SU-DHL-6 (cell line): ENCODE results near the gene CYB561.

Experiments
- H2AFZ ChIP-seq: fragments of 200-600 bp; sonication (generic); 2 replicates; pipeline ENCODE4 v1.6.1; 2014; ENCODE audit warnings: low read depth, mild to moderate bottlenecking, moderate library complexity, mixed read lengths, antibody characterized with exemption, low read length; ENCODE audit not compliant: severe bottlenecking
- H3F3A ChIP-seq: fragments of 200-600 bp; shearing (Covaris generic); 2 replicates; pipeline ENCODE4 v1.6.0; 2016; ENCODE audit warnings: antibody characterized with exemption, mild to moderate bottlenecking; ENCODE audit not compliant: insufficient read depth
- H3K27ac ChIP-seq: fragments of 200-600 bp; sonication (generic); 2 replicates; pipeline ENCODE4 v1.5.1; 2016; ENCODE audit warnings: low read depth, mild to moderate bottlenecking, low read length, moderate library complexity, mixed read lengths
- H3K27me3 ChIP-seq: fragments of 200-600 bp; sonication (generic), shearing (Covaris generic); 2 replicates; pipeline ENCODE4 v1.6.0; 2014; ENCODE audit warnings: mild to moderate bottlenecking, low read length
- H3K36me3 ChIP-seq: fragments of 200-600 bp; sonication (generic); 2 replicates; pipeline ENCODE4 v1.6.1; 2014; ENCODE audit warnings: mild to moderate bottlenecking, low read length, mixed read lengths
- H3K4me2 ChIP-seq: fragments of 300-600, 200-600 bp; shearing (Covaris generic), sonication (generic); 2 replicates; pipeline ENCODE4 v1.6.0; 2014; ENCODE audit warnings: low read length, low read depth, mild to moderate bottlenecking; ENCODE audit not compliant: poor library complexity, severe bottlenecking
- H3K4me3 ChIP-seq: fragments of 200-600 bp; sonication (generic); 2 replicates; pipeline ENCODE4 v1.5.1; 2014; ENCODE audit warnings: antibody characterized with exemption, low read length, mild to moderate bottlenecking, mixed read lengths; ENCODE audit not compliant: insufficient read depth, poor library complexity, severe bottlenecking
- H3K79me2 ChIP-seq: fragments of 200-600 bp; sonication (generic); 2 replicates; pipeline ENCODE4 v1.6.1; 2014; ENCODE audit warnings: mild to moderate bottlenecking, low read length, moderate library complexity; ENCODE audit not compliant: insufficient read depth
- H3K9ac ChIP-seq: fragments of 200-600 bp; sonication (generic); 2 replicates; pipeline ENCODE4 v1.7.0; 2014; ENCODE audit warnings: mild to moderate bottlenecking, low read length
- H3K9me2 ChIP-seq: fragments of 200-600 bp; sonication (generic); replicated peaks from 2 replicates; pipeline ENCODE4 v1.6.1; 2014; ENCODE audit warnings: low read length; ENCODE audit not compliant: insufficient read depth
- H3K9me3 ChIP-seq: fragments of 200-600 bp; sonication (generic); 2 replicates; pipeline ENCODE4 v1.6.1; 2014; ENCODE audit warnings: low read length, mixed read lengths; ENCODE audit not compliant: insufficient read depth
- H4K20me1 ChIP-seq: fragments of 200-600 bp; sonication (generic); 2 replicates; pipeline ENCODE4 v1.6.1; 2014; ENCODE audit warnings: low read depth, mild to moderate bottlenecking, antibody characterized with exemption, low read length, moderate library complexity, mixed read lengths
- EZH2phosphoT487 ChIP-seq: fragments of 200-600 bp; sonication (generic), shearing (Covaris generic); conservative IDR thresholded peaks from 2 replicates; pipeline ENCODE4 v1.6.1; 2018; ENCODE audit warnings: mild to moderate bottlenecking, antibody characterized with exemption, low read length, moderate library complexity, mixed read lengths
- TF ChIP-seq, protein P1 (sequence below): fragments of 200-600 bp; sonication (generic); IDR thresholded peaks from one replicate; pipeline ENCODE4 v1.5.1; 2017; ENCODE audit warnings: antibody characterized with exemption, mild to moderate bottlenecking, low read length, moderate library complexity; ENCODE audit not compliant: insufficient read depth, poor library complexity, severe bottlenecking

Gene CYB561

DNA sequence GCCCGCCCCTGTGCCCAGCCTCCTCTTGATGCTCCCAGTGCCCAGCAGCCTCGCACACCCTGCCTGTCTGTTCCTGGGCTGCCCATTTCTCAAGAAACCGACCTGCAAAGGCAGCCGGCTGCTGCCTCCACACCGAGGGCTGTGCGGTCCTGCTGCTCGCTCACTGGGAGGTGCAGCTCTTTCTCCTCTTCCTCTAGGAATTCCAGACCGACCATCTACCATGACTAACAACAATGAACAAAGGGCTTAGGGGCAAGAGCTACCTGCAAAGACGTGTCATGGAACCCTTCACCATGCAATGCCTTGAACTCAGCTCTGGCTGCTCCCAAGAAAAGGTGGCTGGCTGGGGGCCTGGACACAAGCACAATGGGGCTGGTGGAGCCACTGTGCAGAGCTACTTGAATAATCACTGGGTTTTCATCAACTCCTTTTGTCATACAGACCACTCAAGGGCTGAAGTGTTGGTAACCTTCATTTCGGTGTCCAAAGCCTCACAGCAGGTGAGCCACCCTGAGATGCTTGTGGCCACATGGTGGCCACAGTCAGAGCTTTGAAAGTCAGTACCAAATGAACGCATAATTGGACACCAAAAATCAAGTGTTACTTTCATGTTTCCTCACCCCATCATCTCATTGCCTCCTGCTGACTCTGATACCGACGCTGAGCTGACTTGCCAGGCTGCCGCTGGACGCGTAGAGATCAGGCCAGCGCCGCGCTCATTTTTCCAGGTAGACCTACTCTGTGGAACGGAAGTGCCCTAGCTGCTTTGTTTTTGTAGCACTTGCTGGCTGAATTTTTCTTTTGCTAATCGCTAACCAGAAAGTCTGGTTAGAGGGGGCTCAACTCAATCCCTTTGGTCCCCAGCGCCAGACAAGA lies 19.8 kb downstream of the CYB561 start:
- H3K27ac ChIP-seq = no peak overlapping the region
- H3F3A ChIP-seq = no peaks in the 10 kb centered on the region
- H3K79me2 ChIP-seq = no peaks in the 10 kb centered on the region
- H3K36me3 ChIP-seq = no peaks in the 10 kb centered on the region
- no peak overlapping the region for H3K9ac ChIP-seq
- H2AFZ ChIP-seq = no peak overlapping the region
- H3K9me2 ChIP-seq = no peaks in the 10 kb centered on the region
- H3K4me2 ChIP-seq = no peak overlapping the region
- no peaks in the 10 kb centered on the region for H3K9me3 ChIP-seq
- TF ChIP-seq, protein P1, sequence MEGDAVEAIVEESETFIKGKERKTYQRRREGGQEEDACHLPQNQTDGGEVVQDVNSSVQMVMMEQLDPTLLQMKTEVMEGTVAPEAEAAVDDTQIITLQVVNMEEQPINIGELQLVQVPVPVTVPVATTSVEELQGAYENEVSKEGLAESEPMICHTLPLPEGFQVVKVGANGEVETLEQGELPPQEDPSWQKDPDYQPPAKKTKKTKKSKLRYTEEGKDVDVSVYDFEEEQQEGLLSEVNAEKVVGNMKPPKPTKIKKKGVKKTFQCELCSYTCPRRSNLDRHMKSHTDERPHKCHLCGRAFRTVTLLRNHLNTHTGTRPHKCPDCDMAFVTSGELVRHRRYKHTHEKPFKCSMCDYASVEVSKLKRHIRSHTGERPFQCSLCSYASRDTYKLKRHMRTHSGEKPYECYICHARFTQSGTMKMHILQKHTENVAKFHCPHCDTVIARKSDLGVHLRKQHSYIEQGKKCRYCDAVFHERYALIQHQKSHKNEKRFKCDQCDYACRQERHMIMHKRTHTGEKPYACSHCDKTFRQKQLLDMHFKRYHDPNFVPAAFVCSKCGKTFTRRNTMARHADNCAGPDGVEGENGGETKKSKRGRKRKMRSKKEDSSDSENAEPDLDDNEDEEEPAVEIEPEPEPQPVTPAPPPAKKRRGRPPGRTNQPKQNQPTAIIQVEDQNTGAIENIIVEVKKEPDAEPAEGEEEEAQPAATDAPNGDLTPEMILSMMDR = no peak
- TF ChIP-seq EZH2phosphoT487 = no peak
- no peak overlapping the region for H3K4me3 ChIP-seq
- H4K20me1 ChIP-seq = no peaks in the 10 kb centered on the region; the same call in 1 of the 2 replicates
- H3K27me3 ChIP-seq = no peaks in the 10 kb centered on the region

DNA sequence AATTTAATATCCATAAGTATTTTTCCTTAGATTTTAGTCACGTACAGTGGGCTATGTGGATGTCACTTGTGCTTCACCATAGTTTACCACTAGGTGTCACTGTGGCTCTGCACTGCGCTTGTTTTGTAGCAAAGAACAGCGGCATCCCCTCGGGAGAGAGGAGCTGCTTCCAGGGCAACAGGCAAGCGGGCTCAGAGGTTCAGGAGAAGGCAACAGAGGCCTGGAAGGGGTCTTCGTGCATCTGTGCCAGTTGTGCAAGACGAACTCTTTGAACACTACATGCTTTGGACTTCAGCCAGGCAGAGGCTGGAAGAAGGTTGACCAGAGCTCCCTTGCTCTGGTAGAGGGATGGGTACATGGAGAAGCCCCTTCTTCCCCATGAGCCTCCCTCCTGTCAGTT lies 20.6 kb downstream of the CYB561 start:
- TF ChIP-seq EZH2phosphoT487 = no peak
- TF ChIP-seq, protein P1 = peak; percentile 91
- no peaks in the 10 kb centered on the region for H3K79me2 ChIP-seq
- no peaks in the 10 kb centered on the region for H3F3A ChIP-seq
- H3K36me3 ChIP-seq = no peaks in the 10 kb centered on the region
- no peak overlapping the region for H3K4me3 ChIP-seq
- H4K20me1 ChIP-seq = no peaks in the 10 kb centered on the region; the same call in 1 of the 2 replicates
- no peaks in the 10 kb centered on the region for H3K9me3 ChIP-seq
- H3K27me3 ChIP-seq = no peaks in the 10 kb centered on the region
- H2AFZ ChIP-seq = no peak overlapping the region
- H3K27ac ChIP-seq = no peak overlapping the region
- H3K9me2 ChIP-seq = no peaks in the 10 kb centered on the region
- no peak overlapping the region for H3K4me2 ChIP-seq
- no peak overlapping the region for H3K9ac ChIP-seq

DNA sequence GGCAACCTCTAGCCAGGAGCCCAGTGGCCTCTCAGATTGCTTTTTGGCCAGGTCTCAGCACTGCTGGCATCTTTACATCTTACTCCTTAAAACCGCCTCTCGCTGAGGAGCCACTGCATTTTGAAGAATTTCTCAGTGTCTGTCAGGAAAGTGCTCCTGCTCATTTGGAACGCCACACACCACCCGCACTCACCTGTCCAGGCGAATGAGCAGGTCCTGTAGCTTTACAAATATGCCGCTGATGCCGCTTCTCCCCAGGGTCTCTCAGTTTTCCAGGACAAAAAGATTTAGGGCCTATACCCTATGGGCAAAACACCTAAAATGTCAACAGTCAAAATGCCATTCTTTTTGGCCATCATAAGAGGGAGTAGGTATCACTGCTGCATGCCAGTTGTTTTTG lies 22.1 kb downstream of the CYB561 start:
- no peak overlapping the region for H2AFZ ChIP-seq
- H3F3A ChIP-seq = no peaks in the 10 kb centered on the region
- H3K27me3 ChIP-seq = no peaks in the 10 kb centered on the region
- no peaks in the 10 kb centered on the region for H3K9me3 ChIP-seq
- TF ChIP-seq, protein P1 = no peak
- no peak for TF ChIP-seq EZH2phosphoT487
- H3K4me3 ChIP-seq = no peak overlapping the region
- H3K79me2 ChIP-seq = no peaks in the 10 kb centered on the region
- no peak overlapping the region for H3K27ac ChIP-seq
- no peak overlapping the region for H3K4me2 ChIP-seq
- no peak overlapping the region for H3K9ac ChIP-seq
- H4K20me1 ChIP-seq = no peaks in the 10 kb centered on the region; the same call in 1 of the 2 replicates
- H3K9me2 ChIP-seq = no peaks in the 10 kb centered on the region
- no peaks in the 10 kb centered on the region for H3K36me3 ChIP-seq
